GM12878 (cell line): ENCODE measurements around the gene KAT2A.

ENCODE experiments used
- CHD2 ChIP-seq: IDR thresholded peaks from 2 replicates; pipeline ENCODE4 v1.6.1; 2011; ENCODE audit warnings: low read depth, low read length, improper control_type of control experiment, borderline replicate concordance
- CTCF ChIP-seq, 3 experiments: IDR thresholded peaks in 2 of 3; conservative IDR thresholded peaks in 1 of 3; 2 replicates each; pipeline ENCODE4 v1.5.1; 2011; ENCODE audit warnings: low read depth in 3 of 3, low read length in 3 of 3, mild to moderate bottlenecking in 3 of 3, control low read depth in 2 of 3, moderate library complexity in 2 of 3, inconsistent platforms in 1 of 3, mixed read lengths in 1 of 3; ENCODE audit not compliant: control insufficient read depth in 2 of 3, insufficient read depth in 1 of 3; ENCODE audit errors: extremely low read depth in 1 of 3
- DPF2 ChIP-seq: fragments of 450-650 bp; IDR thresholded peaks from 2 replicates; pipeline ENCODE4 v1.6.1; 2017; ENCODE audit warnings: mild to moderate bottlenecking
- EP300 ChIP-seq, 2 experiments: fragments of 150-350 bp in 1 of 2; IDR thresholded peaks; 2 replicates each; pipeline ENCODE4 v1.6.1; 2011 to 2012; ENCODE audit warnings: low read depth in 2 of 2, low read length in 2 of 2, borderline replicate concordance in 1 of 2, improper control_type of control experiment in 1 of 2, inconsistent platforms in 1 of 2; ENCODE audit not compliant: control insufficient read depth in 1 of 2
- GATAD2B ChIP-seq: fragments of 450-650 bp; conservative IDR thresholded peaks from 2 replicates; pipeline ENCODE4 v1.6.1; 2017; ENCODE audit warnings: low read depth, mild to moderate bottlenecking, moderate library complexity
- JUNB ChIP-seq: IDR thresholded peaks from 2 replicates; pipeline ENCODE4 v1.6.1; 2016; ENCODE audit warnings: antibody characterized with exemption, mild to moderate bottlenecking
- MYC ChIP-seq: IDR thresholded peaks from 2 replicates; pipeline ENCODE4 v1.6.1; 2011; ENCODE audit warnings: mild to moderate bottlenecking, low read length, moderate library complexity, inconsistent platforms; ENCODE audit not compliant: insufficient read depth, insufficient replicate concordance, insufficient read length, severe bottlenecking
- NBN ChIP-seq: fragments of 450-650 bp; IDR thresholded peaks from 2 replicates; pipeline ENCODE4 v1.6.1; 2016
- NR2C2 ChIP-seq: IDR thresholded peaks from 2 replicates; pipeline ENCODE4 v1.6.1; 2011; ENCODE audit warnings: borderline replicate concordance, low read depth; ENCODE audit not compliant: control insufficient read depth, insufficient read length
- YY1 ChIP-seq: IDR thresholded peaks from 2 replicates; pipeline ENCODE4 v1.6.1; 2011; ENCODE audit warnings: low read depth, mild to moderate bottlenecking, low read length

- no peak for TF ChIP-seq DPF2
- no peak for TF ChIP-seq JUNB
- no peak for TF ChIP-seq CHD2
- TF ChIP-seq NBN: no peak
- no peak for TF ChIP-seq CTCF (IDR thresholded peaks at IDR 0.05 in 2 of 3, conservative IDR thresholded peaks at IDR 0.05 in 1 of 3; ENCODE audit: control insufficient read depth in 2 of 3, extremely low read depth in 1 of 3, insufficient read depth in 1 of 3, low read depth in 3 of 3, low read length in 3 of 3)
- TF ChIP-seq GATAD2B: no peak
- TF ChIP-seq NR2C2: no peak
- no peak for TF ChIP-seq EP300 (IDR thresholded peaks at IDR 0.05; ENCODE audit: borderline replicate concordance in 1 of 2, control insufficient read depth in 1 of 2, low read depth in 2 of 2, low read length in 2 of 2)
- no peak for TF ChIP-seq MYC
- no peak for TF ChIP-seq YY1
Measured at GRCh38 chr17:42111871-42112551, 9.2 kb downstream of the KAT2A start.
